Kidney (tissue), 14 donors: ENCODE data around the gene C11orf97. TPM values are rescaled to one million over a fixed set of nuclear protein-coding genes. Genes with fewer than 3 reads are reported as not detected.

Experiments
- DNase-seq, 5 donors: peaks; one replicate each; pipeline ENCODE4 v3.0.0-alpha.2; 2013 to 2020
- FAIRE-seq: peaks from 2 replicates; lab custom pipeline; 2012; peaks lifted over from hg19 to GRCh38; lab: Jason Lieb, UNC
- H3K27ac ChIP-seq, 2 donors: one replicate each; pipeline ENCODE4 v1.7.0; 2013; ENCODE audit warnings: low read depth in 2 of 2, low read length in 2 of 2, inconsistent platforms in 1 of 2
- H3K27me3 ChIP-seq: one replicate; pipeline ENCODE4 v1.7.1; 2013; ENCODE audit warnings: low read length, inconsistent platforms; ENCODE audit not compliant: control insufficient read depth, insufficient read depth
- H3K36me3 ChIP-seq, 3 donors: one replicate each; pipeline versions ENCODE4 v1.7.0 to v1.7.1; 2013; ENCODE audit warnings: low read length in 3 of 3, control low read depth in 1 of 3, inconsistent platforms in 1 of 3; ENCODE audit not compliant: insufficient read depth in 3 of 3, control insufficient read depth in 2 of 3
- H3K4me1 ChIP-seq, 3 donors: one replicate each; pipeline versions ENCODE4 v1.7.0 to v1.7.1; 2013; ENCODE audit warnings: low read length in 3 of 3, inconsistent platforms in 1 of 3, low read depth in 1 of 3; ENCODE audit not compliant: control insufficient read depth in 2 of 3, insufficient read depth in 2 of 3
- H3K4me3 ChIP-seq, 3 donors: one replicate each; pipeline versions ENCODE4 v1.7.0 to v1.8.1; 2013; ENCODE audit warnings: low read length in 3 of 3, control low read depth in 1 of 3, inconsistent platforms in 1 of 3
- H3K9ac ChIP-seq, 3 donors: one replicate each; pipeline versions ENCODE4 v1.7.0 to v1.7.1; 2013; ENCODE audit warnings: low read length in 3 of 3, control low read depth in 1 of 3, inconsistent platforms in 1 of 3
- H3K9me3 ChIP-seq, 3 donors: one replicate each; pipeline versions ENCODE4 v1.7.0 to v1.7.1; 2013; ENCODE audit warnings: low read length in 3 of 3, control low read depth in 1 of 3, inconsistent platforms in 1 of 3; ENCODE audit not compliant: control insufficient read depth in 2 of 3, insufficient read depth in 1 of 3
- CTCF ChIP-seq: IDR thresholded peaks from 3 replicates; pipeline ENCODE4 v1.5.1; 2012; ENCODE audit warnings: mild to moderate bottlenecking, moderate library complexity, borderline replicate concordance; ENCODE audit not compliant: insufficient read depth; ENCODE audit errors: extremely low read depth
- intact Hi-C: fragments of 100-400 bp; cut with DNase I; formaldehyde crosslinking; loops from one replicate; pipeline ENCODE4 v1.11.1; 2022
- polyA plus RNA-seq: library from polyadenylated mRNA; stranded (reverse); fragments of 350-450 nt; fragmentation: Illumina TruSeq; extraction: RNeasy Lipid Tissue Mini Kit (QIAGEN cat#74804); gene quantifications from one replicate; pipeline ENCODE4 v1.2.3, GENCODE V29; 2014; ENCODE audit warnings: low read depth, low replicate concordance; ENCODE audit not compliant: insufficient read depth
- total RNA-seq: library from RNA; stranded (reverse); fragmentation: NEBNext Ultra II Directional; extraction: Animal tissue kit (Norgen Biotek cat#: 25700); gene quantifications from one replicate; pipeline ENCODE4 v1.2.1, GENCODE V29; 2021
- donor health status: control.
- donor health status: control.
- donor health status: control.
- donor health status: control.
- donor health status: control.
- donor health status: DM: yes; HTN: yes; CAD: no.
- donor health status: Normal renal cell carcinoma (clear cell type).

Gene C11orf97
- total and polyA plus RNA-seq, 2 donors from 2014 or later, result 1.5 TPM; not detected in 1

DNA sequence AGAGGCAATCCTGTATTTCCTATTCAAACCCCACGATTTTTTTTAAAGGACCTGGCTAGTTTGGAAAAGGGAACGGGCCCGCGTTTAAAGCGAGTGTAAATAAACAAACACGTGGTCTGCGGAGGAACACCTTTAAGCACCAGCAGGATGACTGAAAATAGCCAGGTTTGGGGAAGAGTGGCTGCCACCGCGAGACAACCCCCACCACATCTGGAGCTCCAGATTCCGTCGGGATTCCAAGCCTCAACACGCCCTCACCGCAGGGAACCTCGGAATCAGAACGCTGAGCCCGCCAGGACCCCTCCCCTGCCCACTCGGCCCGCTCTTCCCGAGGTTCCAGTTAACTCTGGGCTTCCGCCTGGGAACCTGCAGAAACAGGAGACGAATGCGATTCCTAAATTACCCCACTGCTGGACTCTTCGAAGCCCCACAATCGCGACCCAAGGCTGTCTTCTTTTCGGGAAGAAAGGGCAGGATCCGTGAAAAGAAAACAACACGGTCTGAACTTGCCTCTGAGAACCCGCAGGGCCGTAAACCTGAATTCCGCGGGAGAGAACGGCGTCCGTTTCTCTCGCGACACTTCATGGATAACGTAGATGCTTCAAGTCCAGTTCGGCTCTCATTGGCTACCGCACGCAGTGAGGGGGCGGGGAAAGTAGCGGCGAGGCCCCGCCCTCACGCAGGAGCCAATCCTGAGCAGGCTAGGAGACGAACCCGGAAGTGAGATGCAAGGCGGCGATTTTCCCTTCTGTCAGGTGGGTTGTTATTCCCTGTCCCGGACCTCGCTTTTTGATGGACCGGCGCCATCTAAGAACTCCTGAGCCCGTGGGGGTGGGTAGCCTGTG lies 18.8 kb upstream of the C11orf97 start, which contains the start of the genes ANKRD49 and MRE11:
TSS of gene ANKRD49 (plus strand) at position 704 of the 845 bp plus-strand sequence. CDS start 2,710 bp downstream, outside the sequence.
TSS of gene MRE11 (minus strand) at position 564 of the 845 bp plus-strand sequence. CDS start 1,043 bp downstream, outside the sequence.
- H3K36me3 ChIP-seq, result peaks cover 4 to 9% (median 5%) of the 10 kb centered on the region in 3 donors
- intact Hi-C loops, result no loop called here
- peak within 1 kb of the TSS; percentile 52 to 88 (median 68) for H3K9ac ChIP-seq
- peak within 1 kb of the TSS; percentile 11 to 47 for H3K27ac ChIP-seq
- H3K27me3 ChIP-seq, result no peaks in the 10 kb centered on the region
- peak within 1 kb of the TSS; percentile 73 to 96 (median 92) for H3K4me3 ChIP-seq
- peaks cover 0 to 4% (median 3%) of the 10 kb centered on the region in 3 donors for H3K4me1 ChIP-seq
- FAIRE-seq (peak; percentile 99), DNase-seq (peak; percentile 98 to 99 (median 99))
- TF ChIP-seq CTCF, result no peak
- H3K9me3 ChIP-seq, result no peaks in the 10 kb centered on the region

DNA sequence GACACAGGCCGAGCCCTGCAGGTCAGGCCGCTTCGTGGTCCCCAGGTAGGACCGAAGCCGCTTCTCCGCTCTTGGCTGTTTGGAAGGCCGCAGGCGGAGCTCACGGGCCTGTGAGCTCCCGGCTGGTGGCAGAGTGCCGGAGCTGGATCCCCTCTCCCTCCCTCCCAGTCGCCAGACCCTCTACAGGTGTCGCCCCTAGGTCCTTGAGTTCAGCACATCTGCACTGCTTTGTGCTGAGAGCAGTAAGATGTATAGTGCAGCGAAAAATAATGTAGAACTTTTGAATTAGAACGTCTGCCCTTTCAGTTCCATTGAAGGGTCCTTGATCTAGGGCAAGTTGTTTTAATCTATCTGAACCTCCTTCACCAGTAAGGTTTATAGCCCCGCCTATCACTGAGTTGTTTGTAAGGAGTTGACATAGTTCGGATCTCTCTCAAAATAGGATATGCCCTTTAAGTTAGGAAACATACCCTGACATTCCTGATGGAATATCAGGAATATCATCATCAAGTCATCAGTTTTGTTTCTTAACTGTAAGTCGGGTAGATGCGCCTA lies 18.1 kb upstream of the C11orf97 start:
- no peaks in the 10 kb centered on the region for H3K9me3 ChIP-seq
- intact Hi-C loops, result no loop called here
- H3K4me1 ChIP-seq, result peaks cover 0 to 4% (median 3%) of the 10 kb centered on the region in 3 donors
- peak overlapping the region; percentile 37 to 88 (median 68) for H3K9ac ChIP-seq
- peak overlapping the region; percentile 73 to 96 (median 92) for H3K4me3 ChIP-seq
- peaks cover 2 to 14% (median 5%) of the 10 kb centered on the region in 3 donors for H3K36me3 ChIP-seq
- no peaks in the 10 kb centered on the region for H3K27me3 ChIP-seq
- no peak for DNase-seq
- no peak for TF ChIP-seq CTCF
- H3K27ac ChIP-seq, result peak overlapping the region in 1 of 2 donors; percentile 47
- no peak for FAIRE-seq

GRCh38 chr11:94500181-94500580 lies 12.1 kb upstream of the C11orf97 start:
- Histone ChIP-seq H3K36me3 (peaks cover 4 to 19% (median 16%) of the 10 kb centered on the region in 3 donors), H3K27ac (no peak overlapping the region), H3K27me3 (no peaks in the 10 kb centered on the region), H3K4me3 (no peak overlapping the region), H3K9ac (no peak overlapping the region), H3K4me1 (no peaks in the 10 kb centered on the region), H3K9me3 (no peaks in the 10 kb centered on the region)
- DNase-seq (no peak), FAIRE-seq (no peak)
- no peak for TF ChIP-seq CTCF
- intact Hi-C loops, result no loop called here
